HS-27A (cell line): ENCODE results near the gene GRK2.
"Not testable (repeated sequence)": the region's sequence is repeated elsewhere in the genome, so short reads cannot be mapped to it uniquely, and the experiment has no call there.

Experiments used
- DNase-seq: peaks from one replicate; pipeline ENCODE4 v3.0.0-alpha.2; 2012; ENCODE audit warnings: low read depth, missing footprints

The GRK2 gene

DNA sequence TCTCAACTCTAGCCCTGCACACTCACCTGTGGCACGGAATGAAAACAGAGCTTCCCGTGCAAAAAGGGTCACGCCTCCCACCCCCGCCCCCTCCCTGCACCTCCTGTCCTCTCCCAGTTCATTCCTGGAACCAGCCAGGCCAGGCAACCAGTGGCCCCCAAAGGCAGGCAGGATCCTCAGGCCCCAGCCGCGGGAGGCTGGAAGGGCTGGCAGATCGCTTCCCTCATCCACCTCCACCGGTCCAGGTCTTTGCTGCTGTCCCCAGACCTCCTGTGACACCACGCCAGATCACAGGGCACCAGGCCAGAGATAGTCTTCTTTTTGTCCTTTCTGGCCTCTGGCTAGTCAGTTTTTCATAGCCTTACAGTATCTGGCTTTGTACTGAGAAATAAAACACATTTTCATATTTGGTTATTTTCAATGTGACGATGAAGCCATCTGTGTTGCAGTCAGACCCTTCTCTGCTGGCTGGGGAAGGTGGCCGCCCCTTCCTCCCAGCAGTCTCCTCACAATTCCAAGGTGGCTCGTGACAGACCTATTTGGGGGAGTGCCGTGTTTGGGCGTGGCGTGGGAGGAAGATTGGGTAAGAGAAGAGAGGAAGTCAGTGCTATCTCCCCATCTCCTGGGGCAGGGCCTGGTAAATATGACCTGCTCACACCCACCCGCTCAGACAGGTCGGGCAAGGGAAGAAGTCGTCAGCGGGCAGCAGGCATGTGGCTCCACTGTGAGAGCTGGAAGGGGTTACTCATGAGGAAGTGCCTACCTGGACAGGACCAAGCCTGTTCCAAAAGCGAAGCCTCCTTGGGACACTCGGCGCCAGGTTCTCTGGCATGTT, 46.1 kb downstream of the GRK2 start:
- no peak for DNase-seq

DNA sequence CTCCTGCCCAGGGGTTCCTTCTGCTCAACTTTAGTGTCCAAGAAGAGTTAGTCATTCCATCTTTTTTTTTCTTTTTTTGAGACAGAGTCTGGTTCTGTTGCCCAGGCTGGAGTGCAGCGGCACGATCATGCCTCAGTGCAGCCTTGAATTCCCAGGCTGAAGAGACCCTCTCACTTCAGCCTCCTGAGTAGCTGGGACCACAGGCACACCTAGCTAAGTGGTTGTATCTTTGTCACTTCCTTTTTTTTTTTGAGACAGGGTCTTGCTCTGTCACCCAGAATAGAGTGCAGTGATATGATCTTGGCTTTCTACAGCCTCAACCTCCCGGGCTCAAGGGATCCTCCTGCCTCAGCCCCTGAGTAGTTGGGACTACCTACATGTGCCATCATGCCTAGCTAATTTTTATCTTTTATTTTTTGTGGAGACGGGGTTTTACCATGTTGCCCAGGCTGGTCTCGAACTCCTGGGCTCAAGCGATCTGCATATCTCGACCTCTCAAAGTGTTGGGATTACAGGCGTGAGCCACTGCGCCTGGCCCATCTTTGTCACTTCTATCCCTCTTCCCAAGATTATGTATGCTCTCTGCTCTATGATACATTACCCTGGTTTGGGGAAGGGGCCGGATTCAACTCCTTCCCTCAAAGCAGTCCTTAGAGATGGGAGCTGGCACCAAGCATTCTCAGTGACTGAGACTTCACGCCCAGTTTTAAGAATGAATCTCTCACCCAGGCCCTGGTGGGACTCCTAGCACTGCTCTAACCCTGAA, 47.0 kb downstream of the GRK2 start:
- no peak for DNase-seq

DNA sequence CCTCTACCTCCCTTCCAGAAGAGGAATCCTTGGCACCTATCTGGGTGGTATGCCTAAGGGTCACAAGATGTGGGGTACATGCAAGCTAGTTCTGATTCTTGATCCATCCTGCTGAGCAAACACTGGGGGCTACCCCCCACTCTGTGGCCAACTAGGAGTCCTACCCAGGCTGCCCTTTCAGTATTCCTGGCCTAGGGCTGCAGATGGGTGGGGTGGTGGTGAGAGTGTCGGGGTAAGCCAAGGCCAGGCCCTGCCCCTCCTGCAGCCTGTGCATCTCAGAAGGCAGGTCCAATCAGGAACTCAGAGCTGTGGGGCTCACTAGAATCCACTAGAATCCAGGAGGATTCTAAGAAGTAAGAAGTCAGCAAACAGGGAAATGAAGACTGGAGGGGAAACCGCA, 47.9 kb downstream of the GRK2 start:
- DNase-seq = no peak

DNA sequence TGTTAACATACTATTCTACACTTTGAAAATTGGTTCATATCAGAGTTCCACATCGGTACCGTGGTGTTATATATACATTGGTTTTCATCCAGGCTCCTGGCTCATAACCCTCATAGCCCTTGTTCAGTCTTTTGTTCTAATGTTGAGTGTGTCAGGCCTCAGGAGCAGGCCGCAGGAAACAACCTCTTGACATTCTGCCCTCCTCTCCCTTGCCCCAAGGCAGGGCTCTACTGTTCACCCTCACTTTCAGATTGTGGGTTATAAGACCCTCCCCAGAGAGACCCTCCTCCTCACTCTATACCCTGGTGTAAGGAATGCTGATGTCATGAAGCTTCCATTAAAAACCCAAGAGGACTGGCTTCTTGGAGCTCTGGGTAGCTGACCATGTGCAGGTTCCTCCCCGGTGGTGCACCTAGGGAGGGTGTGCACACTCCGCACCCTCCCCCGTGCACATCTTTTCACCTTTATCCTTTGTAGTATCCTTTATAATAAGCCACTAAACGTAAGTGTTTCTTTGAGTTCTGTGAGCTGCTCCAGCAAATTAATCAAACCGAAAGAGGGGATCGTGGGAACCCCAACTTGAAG, 49.1 kb downstream of the GRK2 start:
- DNase-seq = no peak

DNA sequence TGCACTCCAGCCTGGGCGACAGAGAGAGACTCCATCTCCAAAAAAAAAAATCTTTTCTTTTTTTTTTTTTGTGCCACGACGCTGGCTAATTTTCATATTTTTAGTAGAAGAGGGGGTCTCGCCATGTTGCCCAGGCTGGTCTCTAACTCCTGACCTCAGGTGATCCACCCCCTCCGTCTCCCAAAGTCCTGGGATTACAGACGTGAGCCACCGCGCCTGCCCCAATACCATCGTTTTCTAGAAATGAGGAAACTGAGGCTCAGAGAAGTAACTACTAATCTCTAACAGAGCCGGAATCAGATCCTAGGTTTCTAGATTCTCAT, 50.6 kb downstream of the GRK2 start:
- DNase-seq = no peak

DNA sequence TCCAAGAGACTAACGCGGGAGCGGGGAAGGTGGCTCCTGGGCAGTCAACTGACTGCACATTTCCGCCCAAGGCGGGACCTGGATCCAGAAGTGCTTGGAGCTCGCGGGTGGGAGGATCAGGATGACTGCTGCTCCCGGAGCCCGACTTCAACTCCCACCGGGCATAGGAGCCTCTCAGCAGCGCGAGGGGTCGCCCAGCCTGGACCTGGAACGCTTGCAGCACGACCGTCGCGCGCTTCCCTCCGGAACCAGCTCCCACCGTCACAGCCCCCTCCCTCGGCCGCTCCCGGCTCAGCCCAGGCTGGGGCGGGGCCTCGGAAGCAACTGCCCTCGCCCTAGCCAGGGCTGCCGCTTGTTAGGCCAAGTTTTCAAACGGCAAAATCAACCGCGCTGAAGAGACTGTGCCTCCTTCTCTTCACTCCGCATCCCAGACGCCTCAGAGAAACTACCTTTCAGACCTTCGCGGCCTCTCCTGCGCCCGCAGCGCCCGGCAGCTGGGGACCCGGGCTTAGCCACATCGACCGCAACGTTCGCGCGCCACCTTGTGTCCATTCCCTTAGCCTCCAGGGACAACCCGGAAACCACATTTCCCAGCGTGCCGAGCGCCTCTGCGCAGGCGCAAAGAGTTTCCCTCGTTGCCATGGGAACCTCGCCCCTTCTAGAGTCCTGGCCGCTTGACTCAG, 51.1 kb downstream of the GRK2 start:
- peak; percentile 96 for DNase-seq

DNA sequence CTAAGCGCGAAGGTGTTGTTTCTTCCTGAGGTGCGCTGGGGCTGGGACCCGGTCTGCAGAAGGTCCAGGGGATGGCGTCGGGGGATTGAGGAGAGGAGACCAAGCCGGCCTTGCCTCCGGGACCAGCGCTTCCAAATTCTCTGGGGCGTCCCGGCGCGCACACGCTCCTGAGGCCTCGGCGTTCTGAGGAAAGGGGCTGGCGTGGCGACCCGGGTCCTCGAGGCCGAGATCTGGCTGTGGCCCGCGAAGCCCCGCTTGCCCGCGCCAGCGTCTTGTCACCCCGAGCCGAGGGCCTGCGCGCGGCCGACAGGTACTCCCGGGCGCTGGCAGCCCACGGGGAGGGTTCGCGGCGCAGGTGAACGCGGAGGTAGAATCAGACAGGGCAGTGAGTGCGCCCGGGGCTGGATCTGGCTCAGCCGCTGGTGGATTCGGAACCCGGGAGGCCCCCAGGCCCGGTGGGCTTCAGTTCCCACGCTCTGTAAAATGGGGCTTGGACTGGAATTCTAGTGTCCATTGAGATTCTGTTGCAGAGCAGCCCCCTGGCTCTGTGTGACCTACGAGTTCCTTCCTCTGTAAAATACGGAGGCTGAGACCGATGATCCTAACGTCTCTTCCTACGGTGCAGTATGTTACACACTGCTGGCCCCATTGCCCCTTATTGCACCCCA, 51.7 kb downstream of the GRK2 start:
- DNase-seq = no peak

DNA sequence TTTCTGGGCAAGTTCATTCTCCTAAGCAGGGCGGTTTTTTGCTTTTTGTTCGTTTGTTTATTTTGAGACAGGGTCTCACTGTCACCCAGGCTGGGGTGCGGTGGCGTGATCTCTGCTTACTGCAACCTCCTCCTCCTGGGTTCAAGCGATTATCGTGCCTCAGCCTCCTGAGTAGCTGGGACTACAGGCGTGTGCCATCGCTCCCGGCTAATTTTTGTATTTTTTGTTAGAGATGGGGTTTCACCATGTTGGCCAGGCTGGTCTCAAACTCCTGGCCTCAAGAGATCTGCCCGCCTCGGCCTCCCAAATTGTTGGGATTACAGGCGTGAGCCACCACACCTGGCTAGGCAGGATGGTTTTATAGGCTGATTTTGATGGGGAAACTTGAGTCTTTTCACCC, 52.6 kb downstream of the GRK2 start:
- DNase-seq = not testable (repeated sequence)

DNA sequence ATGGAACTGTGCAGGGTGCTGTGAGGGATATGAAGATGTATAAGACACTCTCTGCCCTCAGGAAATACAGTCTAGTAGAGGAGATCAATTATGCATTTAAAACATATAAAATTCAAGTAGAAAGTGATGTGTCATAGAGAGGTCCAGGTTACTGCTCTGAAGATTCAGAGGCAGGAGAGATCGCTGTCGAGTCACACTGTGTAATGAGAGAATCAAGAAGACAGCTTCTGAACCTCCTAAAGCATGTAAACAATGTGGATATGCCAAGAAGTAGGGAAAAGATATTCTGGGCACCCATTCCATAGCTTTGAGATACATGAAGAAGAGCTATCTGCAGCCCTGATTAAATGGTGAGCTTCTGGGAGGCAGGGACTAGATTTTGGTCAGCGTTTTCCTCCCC, 53.7 kb downstream of the GRK2 start:
- no peak for DNase-seq

DNA sequence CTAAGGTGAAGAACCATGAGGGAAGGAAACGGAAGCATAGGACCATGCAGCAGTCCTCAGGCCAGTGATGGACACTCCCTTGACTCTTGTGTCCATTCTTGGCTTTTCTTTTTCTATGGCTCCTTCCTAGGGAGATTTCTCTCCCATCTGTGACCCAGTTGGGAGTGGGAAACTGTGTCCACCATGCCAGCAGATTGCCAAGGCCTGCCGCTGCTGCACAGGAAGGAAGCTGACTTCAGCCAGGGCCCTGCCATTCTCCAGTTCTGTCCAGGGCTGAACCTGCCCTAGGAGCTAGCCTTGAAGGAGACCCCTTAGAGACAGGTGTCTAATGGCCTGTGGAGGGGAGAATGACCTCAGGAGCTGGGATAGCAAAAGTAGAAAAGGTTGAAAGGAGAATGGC, 54.4 kb downstream of the GRK2 start:
- no peak for DNase-seq

DNA sequence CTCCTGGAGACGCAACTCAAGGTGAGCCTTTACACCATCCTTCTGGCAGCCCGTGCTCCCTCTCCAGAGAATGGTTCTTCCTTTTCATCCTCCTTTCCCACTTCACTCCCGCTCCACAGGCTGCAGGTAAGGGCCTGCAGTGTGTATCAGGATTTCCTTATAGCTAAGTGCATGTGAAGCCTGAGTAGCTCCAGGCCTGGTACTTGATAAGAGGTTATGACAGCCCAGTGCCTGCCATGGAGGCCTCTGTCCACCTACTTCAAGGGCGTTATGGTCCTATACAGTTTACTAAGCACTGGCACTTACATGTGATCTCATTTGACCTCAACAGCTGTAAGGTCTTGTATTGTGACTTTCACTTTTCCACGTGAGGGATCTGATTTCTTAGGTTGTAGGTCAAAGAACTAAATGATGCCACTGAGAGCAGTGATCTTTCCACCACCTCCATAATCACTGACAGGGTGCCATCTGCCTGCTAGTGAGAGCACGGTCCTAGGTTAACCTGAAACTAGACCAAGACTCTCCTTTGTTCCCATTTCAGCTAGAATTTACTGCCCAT, 55.1 kb downstream of the GRK2 start:
- DNase-seq = no peak

DNA sequence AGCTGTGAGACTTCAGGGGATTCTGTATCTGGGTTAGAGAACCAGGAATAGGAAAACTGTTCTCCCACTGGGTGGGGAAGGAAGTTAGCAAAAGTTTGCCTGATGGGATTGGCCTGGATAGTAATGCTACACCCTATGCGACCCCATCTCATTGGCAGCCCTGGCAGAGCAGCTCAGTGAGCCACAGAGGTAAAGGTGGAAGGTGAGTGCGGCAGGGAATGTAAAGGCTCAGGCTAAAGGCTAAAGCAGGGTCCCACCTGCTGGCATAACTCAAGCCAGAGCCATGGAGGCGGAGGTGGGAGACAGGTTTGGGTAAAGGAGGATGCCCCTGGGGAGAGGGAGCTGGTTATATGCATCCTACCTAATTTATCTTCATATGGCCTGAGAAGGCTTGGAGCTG, 55.8 kb downstream of the GRK2 start:
- no peak for DNase-seq

DNA sequence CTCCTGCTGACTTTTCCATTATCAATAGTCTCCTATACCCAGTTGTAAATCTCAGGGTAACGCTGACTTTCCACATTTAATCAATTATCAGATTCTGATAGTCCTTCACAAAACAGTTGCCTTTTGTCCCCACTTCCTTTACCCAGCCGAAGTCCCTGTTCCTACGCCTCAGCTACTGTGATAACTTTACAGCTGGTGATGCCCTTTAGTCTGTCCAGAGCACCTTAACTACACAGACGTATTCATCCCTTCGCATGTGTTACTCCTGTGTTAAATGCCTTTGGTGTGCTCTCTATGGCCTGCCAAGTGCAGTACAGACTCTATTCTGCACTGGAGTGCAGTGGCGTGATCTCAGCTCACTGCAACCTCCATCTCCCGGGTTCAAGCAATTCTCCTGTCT, 57.3 kb downstream of the GRK2 start:
- DNase-seq = no peak

DNA sequence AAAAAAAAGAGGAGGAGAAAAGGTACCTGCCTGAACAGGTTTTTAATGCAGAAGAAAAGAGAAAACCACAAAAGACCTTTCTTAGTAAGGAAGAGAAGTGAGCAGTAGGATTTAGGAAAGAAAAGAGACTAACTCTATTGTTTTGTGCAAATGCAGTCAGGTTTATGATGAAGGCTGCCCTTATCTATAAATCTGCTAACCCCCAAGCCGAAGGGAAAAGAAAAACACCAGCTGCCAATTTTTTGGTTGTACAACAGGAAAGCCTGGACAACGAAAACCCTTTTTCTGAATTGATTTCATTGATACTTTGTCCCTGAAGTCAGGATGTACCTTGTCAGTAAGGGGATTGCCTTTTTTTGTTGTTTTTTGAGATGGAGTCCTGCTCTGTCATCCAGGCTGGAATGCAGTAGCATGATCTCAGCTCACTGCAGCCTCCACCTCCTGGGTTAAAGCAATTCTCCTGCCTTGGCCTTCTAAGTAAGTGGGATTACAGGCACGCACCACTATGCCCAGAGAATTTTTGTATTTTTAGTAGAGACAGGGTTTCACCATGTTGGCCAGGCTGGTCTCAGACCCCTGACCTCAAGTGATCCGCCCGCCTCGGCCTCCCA, 65.9 kb downstream of the GRK2 start:
- no peak for DNase-seq
